SK-N-MC (cell line): Measurements from ENCODE around the gene OSBPL1A.

Source experiments
- DNase-seq: peaks from one replicate; pipeline ENCODE4 v3.0.0-alpha.2; 2011; ENCODE audit warnings: low read depth, low spot score
- H3K27ac ChIP-seq: fragments of 200-600 bp; sonication (generic); 2 replicates; pipeline ENCODE4 v1.5.1; 2016; ENCODE audit warnings: mixed run types
- H3K36me3 ChIP-seq: fragments of 200-600 bp; sonication (generic); 2 replicates; pipeline ENCODE4 v1.6.1; 2017; ENCODE audit warnings: antibody characterized with exemption, low read length, mixed read lengths; ENCODE audit not compliant: insufficient read depth
- H3K4me3 ChIP-seq: fragments of 200-600 bp; sonication (generic); 2 replicates; pipeline ENCODE4 v1.5.1; 2016
- H3K9ac ChIP-seq: fragments of 200-600 bp; sonication (generic); 2 replicates; pipeline ENCODE4 v1.8.0; 2017; ENCODE audit warnings: mixed run types, mixed read lengths; ENCODE audit not compliant: insufficient read length
- H3K9me3 ChIP-seq: fragments of 200-600 bp; sonication (generic); 2 replicates; pipeline ENCODE4 v1.6.1; 2017; ENCODE audit warnings: low read depth, mild to moderate bottlenecking, antibody characterized with exemption, low read length, moderate library complexity, mixed read lengths
- EZH2 ChIP-seq: fragments of 200-600 bp; sonication (generic); IDR thresholded peaks from one replicate; pipeline ENCODE4 v1.6.1; 2017; ENCODE audit warnings: antibody characterized with exemption
- FOXP2 ChIP-seq: optimal IDR thresholded peaks from 2 replicates; pipeline ENCODE3; 2011; ENCODE audit warnings: mild to moderate bottlenecking, moderate library complexity; ENCODE audit not compliant: insufficient read depth; ENCODE audit errors: extremely low read length, control extremely low read depth
- POLR2AphosphoS5 ChIP-seq: IDR thresholded peaks from 2 replicates; pipeline ENCODE4 v1.6.1; 2012; ENCODE audit warnings: mild to moderate bottlenecking, low read depth, low read length, borderline replicate concordance

The OSBPL1A gene

DNA sequence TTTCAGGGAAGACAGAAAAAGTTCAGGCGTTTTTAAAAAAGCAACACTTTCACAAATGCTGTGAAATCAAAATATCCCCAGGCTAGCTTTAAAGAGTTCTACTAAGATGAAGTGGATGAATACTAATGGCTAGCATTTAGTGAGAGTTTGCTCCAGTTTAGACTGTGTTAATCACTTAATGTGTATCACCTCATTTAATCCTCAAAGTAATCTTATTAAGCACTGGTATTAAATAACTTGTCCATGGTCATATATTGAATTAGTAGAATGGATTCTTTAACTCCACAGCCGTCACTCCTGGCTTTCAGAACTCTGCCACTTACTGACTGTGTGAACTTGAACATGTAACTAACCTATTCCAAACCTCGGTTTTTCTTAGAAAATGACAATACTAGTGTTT, 192.7 kb downstream of the OSBPL1A start:
- Histone ChIP-seq H3K9me3 (no peaks in the 10 kb centered on the region), H3K36me3 (no peaks in the 10 kb centered on the region), H3K9ac (no peak overlapping the region), H3K4me3 (no peak overlapping the region), H3K27ac (no peak overlapping the region)
- DNase-seq: no peak
- TF ChIP-seq FOXP2 (no peak), EZH2 (no peak), POLR2AphosphoS5 (no peak)

DNA sequence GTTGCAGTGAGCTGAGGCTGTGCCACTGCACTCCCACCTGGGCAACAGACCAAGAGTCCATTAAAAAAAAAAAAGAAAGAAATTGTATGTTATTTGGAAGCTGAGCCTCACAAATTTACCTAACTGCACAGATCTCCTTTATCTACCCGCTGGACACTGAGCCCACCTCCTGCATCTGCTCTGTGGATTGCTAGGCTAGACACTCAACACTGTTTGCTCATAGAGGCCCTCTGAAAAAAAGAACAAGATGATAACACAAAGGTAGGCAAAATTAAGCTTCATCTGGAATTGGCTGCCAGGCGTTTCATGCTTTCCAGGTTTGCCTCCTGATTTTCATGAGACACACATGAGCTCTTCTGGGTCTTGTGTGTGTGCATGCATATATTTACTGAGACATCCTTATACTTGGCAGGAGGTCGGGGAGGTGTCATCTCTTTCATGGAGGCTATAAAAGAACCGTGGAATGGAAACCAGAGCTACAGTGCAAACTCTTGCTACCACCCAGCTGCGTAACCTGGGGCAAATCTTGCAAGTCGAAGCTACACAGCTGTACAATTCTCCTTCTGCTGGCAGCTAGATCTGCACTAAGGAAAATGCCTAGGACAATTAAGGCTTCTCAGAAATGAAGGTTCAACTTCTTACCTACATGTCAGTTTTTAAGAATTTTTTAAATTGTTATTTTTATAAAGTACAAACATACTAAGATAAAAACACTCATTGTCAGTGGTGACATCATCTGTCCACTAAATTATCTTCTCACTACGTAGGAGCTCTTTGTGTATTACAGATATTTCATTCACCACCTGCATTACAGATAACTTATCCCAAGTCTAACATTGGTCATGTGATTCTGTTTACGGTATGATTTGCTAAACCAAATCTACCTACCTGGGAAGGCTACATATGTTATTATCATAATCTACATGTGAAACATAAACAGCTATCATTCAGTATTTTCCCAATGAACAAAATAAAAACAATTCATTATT, 195.6 kb downstream of the OSBPL1A start:
- no peak for DNase-seq
- Histone ChIP-seq H3K9me3 (no peaks in the 10 kb centered on the region), H3K9ac (no peak overlapping the region), H3K4me3 (no peak overlapping the region), H3K36me3 (no peaks in the 10 kb centered on the region), H3K27ac (no peak overlapping the region)
- TF ChIP-seq POLR2AphosphoS5: no peak
- no peak for TF ChIP-seq EZH2
- TF ChIP-seq FOXP2: no peak

DNA sequence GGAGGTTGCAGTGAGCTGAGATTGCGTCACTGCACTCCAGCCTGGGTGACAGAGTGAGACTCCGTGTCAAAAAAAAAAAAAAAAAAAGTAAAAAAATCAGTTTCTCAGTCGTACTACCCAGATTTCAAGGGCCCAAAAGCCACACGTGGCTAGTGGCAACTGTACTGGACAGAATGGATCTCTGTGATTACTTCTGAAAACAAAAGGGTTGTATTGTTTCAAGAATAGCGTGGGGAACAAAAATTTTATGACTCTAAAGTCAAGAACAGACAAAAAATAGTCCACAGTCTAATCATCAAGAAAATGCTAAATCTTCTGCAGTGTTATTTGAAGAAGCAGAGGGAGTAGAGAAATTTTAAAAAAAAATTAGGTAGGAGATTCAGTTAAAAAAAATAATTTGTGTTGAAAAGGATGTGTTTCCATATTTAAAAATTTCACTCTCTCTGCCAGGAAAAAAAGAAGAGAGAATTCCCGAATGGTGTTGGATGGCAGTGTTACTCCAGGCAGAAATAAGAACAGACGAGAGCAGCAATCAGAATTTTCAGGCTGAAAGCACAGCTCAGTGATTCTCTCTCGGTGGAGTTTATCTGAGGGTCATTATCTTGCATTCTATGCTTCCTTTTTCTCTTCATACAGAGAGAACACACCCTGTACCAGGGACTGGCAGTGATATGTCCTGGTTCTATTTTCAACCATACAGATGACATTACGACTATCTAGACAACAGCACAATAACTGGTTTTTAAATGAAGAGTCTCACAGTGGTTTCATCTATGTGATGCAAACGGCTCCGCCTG, 196.9 kb downstream of the OSBPL1A start:
- Histone ChIP-seq H3K9me3 (no peaks in the 10 kb centered on the region), H3K4me3 (no peak overlapping the region), H3K27ac (no peak overlapping the region), H3K9ac (no peak overlapping the region), H3K36me3 (no peaks in the 10 kb centered on the region)
- DNase-seq: no peak
- TF ChIP-seq FOXP2 (no peak), POLR2AphosphoS5 (no peak), EZH2 (no peak)

DNA sequence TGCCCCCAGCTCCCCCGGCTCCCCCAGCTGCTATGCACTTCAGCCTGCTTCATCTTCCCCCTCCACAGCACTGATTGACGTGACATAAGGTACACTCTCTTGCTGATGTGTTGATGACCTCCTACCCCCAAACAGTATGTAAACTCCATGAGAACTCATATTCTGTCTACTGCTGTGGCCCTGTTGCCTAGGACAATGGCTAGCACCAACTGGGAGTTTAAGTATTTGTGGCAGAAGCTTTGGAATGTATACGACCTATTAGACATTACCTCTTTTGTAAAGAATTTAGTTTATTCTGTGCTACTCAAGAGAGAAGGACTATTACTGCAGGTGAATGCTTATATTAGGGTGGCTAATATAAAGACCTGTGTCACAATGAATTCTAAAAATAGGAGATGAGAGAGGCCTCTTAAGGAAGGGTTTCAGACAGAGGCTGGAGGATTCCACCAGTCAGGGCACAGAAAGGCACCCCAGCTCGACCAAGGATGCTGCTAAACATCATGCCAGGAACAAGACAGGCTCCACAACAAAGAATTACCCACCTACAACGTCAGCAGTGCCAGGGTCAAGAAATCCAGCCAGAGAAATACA, 198.2 kb downstream of the OSBPL1A start:
- H3K27ac ChIP-seq: no peak overlapping the region
- no peaks in the 10 kb centered on the region for H3K36me3 ChIP-seq
- no peak for TF ChIP-seq FOXP2
- TF ChIP-seq POLR2AphosphoS5: no peak
- TF ChIP-seq EZH2: no peak
- no peak overlapping the region for H3K4me3 ChIP-seq
- DNase-seq: no peak
- no peak overlapping the region for H3K9ac ChIP-seq
- no peaks in the 10 kb centered on the region for H3K9me3 ChIP-seq

DNA sequence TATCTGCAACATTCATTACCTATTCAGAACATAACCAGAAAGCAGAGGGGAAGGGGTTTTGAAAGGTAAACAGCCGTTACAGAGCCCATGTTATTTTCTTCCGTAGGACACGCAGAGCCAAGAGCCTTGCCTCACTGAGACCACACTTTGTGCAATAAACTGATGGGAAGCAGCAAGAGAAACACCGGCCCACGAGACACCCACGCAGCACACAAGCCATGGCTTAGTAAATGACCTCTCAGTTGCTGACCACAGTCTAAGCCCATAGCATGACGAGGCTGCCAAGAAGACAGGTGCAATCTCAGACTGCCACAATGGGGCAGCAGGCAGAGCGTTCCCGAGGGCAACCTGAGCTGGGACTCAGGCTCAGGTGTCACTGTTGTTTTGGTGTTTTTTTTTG, 199.2 kb downstream of the OSBPL1A start:
- TF ChIP-seq FOXP2 (no peak), POLR2AphosphoS5 (no peak), EZH2 (no peak)
- H3K27ac ChIP-seq: no peak overlapping the region
- H3K9me3 ChIP-seq: no peaks in the 10 kb centered on the region
- H3K9ac ChIP-seq: no peak overlapping the region
- no peak overlapping the region for H3K4me3 ChIP-seq
- no peaks in the 10 kb centered on the region for H3K36me3 ChIP-seq
- DNase-seq: no peak

DNA sequence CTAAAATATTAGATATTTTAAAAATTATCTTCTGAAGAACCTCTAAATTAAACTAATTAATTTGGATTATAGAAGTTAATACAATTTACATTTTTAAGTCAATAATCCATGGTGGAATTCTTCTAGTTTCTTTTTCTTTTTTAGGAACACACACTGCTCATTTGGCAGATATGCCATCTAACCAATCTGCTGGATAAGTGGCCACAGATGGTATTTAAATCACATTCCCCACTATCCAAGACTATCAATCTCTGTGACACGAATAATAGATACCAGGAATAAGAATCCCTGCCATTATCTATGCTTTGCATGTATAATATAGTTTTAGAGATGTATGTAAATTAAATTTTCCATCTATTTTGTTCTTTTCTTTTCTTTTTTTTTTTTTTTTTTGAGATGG, 200.2 kb downstream of the OSBPL1A start:
- H3K9me3 ChIP-seq: no peaks in the 10 kb centered on the region

DNA sequence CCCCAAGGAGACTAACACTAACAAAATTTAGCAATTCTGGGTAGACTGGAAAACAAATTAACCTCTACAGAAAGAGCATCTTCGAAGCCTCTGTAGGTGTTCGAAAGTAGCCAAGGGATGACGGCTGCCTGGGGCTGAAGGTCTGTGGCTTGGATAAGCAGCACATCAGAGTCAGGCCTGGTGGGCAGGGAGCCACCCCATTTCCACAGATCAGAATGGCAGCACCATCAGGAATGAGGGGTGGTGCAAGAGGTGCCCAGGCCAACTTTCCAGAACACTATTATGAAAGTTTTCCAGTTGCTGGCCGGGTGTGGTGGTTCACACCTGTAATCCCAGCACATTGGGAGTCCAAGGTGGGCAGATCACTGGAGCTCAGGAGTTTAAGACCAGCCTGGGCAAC, 200.9 kb downstream of the OSBPL1A start:
- TF ChIP-seq EZH2: no peak
- no peak for TF ChIP-seq POLR2AphosphoS5
- TF ChIP-seq FOXP2: no peak
- Histone ChIP-seq H3K4me3 (no peak overlapping the region), H3K36me3 (no peaks in the 10 kb centered on the region), H3K27ac (no peak overlapping the region), H3K9ac (no peak overlapping the region), H3K9me3 (no peaks in the 10 kb centered on the region)
- DNase-seq: no peak

More for the DNA sequence above, 200.2 kb downstream of the OSBPL1A start:
- H3K27ac ChIP-seq: no peak overlapping the region
- TF ChIP-seq FOXP2 (no peak), POLR2AphosphoS5 (no peak), EZH2 (no peak)
- H3K4me3 ChIP-seq: no peak overlapping the region
- no peaks in the 10 kb centered on the region for H3K36me3 ChIP-seq
- no peak overlapping the region for H3K9ac ChIP-seq
- DNase-seq: no peak
